SU-DHL-6 (cell line): ENCODE measurements around the gene CPNE1.
A peak's percentile ranks its signal among the peaks of the same experiment; 100 is the strongest.

Experiments
- H2AFZ ChIP-seq: fragments of 200-600 bp; sonication (generic); 2 replicates; pipeline ENCODE4 v1.6.1; 2014; ENCODE audit warnings: low read depth, mild to moderate bottlenecking, moderate library complexity, mixed read lengths, antibody characterized with exemption, low read length; ENCODE audit not compliant: severe bottlenecking
- H3F3A ChIP-seq: fragments of 200-600 bp; shearing (Covaris generic); 2 replicates; pipeline ENCODE4 v1.6.0; 2016; ENCODE audit warnings: antibody characterized with exemption, mild to moderate bottlenecking; ENCODE audit not compliant: insufficient read depth
- H3K27ac ChIP-seq: fragments of 200-600 bp; sonication (generic); 2 replicates; pipeline ENCODE4 v1.5.1; 2016; ENCODE audit warnings: low read depth, mild to moderate bottlenecking, low read length, moderate library complexity, mixed read lengths
- H3K27me3 ChIP-seq: fragments of 200-600 bp; sonication (generic), shearing (Covaris generic); 2 replicates; pipeline ENCODE4 v1.6.0; 2014; ENCODE audit warnings: mild to moderate bottlenecking, low read length
- H3K36me3 ChIP-seq: fragments of 200-600 bp; sonication (generic); 2 replicates; pipeline ENCODE4 v1.6.1; 2014; ENCODE audit warnings: mild to moderate bottlenecking, low read length, mixed read lengths
- H3K4me2 ChIP-seq: fragments of 300-600, 200-600 bp; shearing (Covaris generic), sonication (generic); 2 replicates; pipeline ENCODE4 v1.6.0; 2014; ENCODE audit warnings: low read length, low read depth, mild to moderate bottlenecking; ENCODE audit not compliant: poor library complexity, severe bottlenecking
- H3K4me3 ChIP-seq: fragments of 200-600 bp; sonication (generic); 2 replicates; pipeline ENCODE4 v1.5.1; 2014; ENCODE audit warnings: antibody characterized with exemption, low read length, mild to moderate bottlenecking, mixed read lengths; ENCODE audit not compliant: insufficient read depth, poor library complexity, severe bottlenecking
- H3K79me2 ChIP-seq: fragments of 200-600 bp; sonication (generic); 2 replicates; pipeline ENCODE4 v1.6.1; 2014; ENCODE audit warnings: mild to moderate bottlenecking, low read length, moderate library complexity; ENCODE audit not compliant: insufficient read depth
- H3K9ac ChIP-seq: fragments of 200-600 bp; sonication (generic); 2 replicates; pipeline ENCODE4 v1.7.0; 2014; ENCODE audit warnings: mild to moderate bottlenecking, low read length
- H3K9me2 ChIP-seq: fragments of 200-600 bp; sonication (generic); replicated peaks from 2 replicates; pipeline ENCODE4 v1.6.1; 2014; ENCODE audit warnings: low read length; ENCODE audit not compliant: insufficient read depth
- H3K9me3 ChIP-seq: fragments of 200-600 bp; sonication (generic); 2 replicates; pipeline ENCODE4 v1.6.1; 2014; ENCODE audit warnings: low read length, mixed read lengths; ENCODE audit not compliant: insufficient read depth
- H4K20me1 ChIP-seq: fragments of 200-600 bp; sonication (generic); 2 replicates; pipeline ENCODE4 v1.6.1; 2014; ENCODE audit warnings: low read depth, mild to moderate bottlenecking, antibody characterized with exemption, low read length, moderate library complexity, mixed read lengths
- EZH2phosphoT487 ChIP-seq: fragments of 200-600 bp; sonication (generic), shearing (Covaris generic); conservative IDR thresholded peaks from 2 replicates; pipeline ENCODE4 v1.6.1; 2018; ENCODE audit warnings: mild to moderate bottlenecking, antibody characterized with exemption, low read length, moderate library complexity, mixed read lengths
- TF ChIP-seq, protein P1 (sequence below): fragments of 200-600 bp; sonication (generic); IDR thresholded peaks from one replicate; pipeline ENCODE4 v1.5.1; 2017; ENCODE audit warnings: antibody characterized with exemption, mild to moderate bottlenecking, low read length, moderate library complexity; ENCODE audit not compliant: insufficient read depth, poor library complexity, severe bottlenecking

Gene CPNE1

GRCh38 chr20:35621560-35621946, 43.1 kb downstream of the CPNE1 start:
- Histone ChIP-seq H3K4me2 (no peak overlapping the region), H3K36me3 (no peaks in the 10 kb centered on the region), H3K27me3 (no peaks in the 10 kb centered on the region), H3K79me2 (no peaks in the 10 kb centered on the region), H3K9me3 (no peaks in the 10 kb centered on the region), H3F3A (no peaks in the 10 kb centered on the region), H3K4me3 (no peak overlapping the region), H3K9me2 (no peaks in the 10 kb centered on the region), H3K9ac (no peak overlapping the region), H4K20me1 (no peaks in the 10 kb centered on the region), H3K27ac (no peak overlapping the region), H2AFZ (no peak overlapping the region)
- no peak for TF ChIP-seq EZH2phosphoT487
- TF ChIP-seq, protein P1, sequence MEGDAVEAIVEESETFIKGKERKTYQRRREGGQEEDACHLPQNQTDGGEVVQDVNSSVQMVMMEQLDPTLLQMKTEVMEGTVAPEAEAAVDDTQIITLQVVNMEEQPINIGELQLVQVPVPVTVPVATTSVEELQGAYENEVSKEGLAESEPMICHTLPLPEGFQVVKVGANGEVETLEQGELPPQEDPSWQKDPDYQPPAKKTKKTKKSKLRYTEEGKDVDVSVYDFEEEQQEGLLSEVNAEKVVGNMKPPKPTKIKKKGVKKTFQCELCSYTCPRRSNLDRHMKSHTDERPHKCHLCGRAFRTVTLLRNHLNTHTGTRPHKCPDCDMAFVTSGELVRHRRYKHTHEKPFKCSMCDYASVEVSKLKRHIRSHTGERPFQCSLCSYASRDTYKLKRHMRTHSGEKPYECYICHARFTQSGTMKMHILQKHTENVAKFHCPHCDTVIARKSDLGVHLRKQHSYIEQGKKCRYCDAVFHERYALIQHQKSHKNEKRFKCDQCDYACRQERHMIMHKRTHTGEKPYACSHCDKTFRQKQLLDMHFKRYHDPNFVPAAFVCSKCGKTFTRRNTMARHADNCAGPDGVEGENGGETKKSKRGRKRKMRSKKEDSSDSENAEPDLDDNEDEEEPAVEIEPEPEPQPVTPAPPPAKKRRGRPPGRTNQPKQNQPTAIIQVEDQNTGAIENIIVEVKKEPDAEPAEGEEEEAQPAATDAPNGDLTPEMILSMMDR = no peak

DNA sequence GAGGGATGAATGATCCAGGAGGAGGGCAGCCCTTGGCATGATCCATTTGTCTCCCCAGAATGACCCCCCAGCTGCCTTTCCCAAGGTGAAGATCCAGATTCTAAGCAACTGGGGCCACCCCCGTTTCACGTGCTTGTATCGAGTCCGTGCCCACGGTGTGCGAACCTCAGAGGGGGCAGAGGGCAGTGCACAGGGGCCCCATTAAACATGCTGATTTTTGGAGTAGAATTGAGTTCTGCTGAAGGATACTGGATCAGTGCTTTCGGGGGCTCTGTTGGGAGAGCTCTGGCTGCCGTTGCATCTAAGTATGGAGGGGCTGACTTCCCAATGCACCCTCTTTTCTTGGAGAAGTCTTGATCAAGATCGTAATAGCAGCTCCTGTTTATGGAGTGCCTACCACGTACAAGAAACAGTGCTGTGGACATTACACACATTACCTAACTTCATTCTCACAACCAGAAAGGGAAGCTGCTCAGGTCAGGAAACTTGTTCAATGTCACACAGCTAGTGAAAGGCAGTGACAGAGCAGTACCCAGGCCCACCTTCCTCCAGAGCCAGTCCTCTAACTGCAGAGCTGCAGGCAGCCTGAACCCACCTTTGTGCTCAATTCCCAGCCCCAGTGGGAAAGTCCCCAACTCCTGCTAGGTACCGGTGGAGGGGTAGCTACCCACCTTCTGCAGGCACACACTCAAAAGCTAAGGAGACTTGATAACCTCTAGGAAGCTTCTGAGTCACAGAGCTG, 43.7 kb downstream of the CPNE1 start:
- Histone ChIP-seq H3K4me2 (no peak overlapping the region), H3K27ac (no peak overlapping the region), H3K4me3 (no peak overlapping the region), H3K79me2 (no peaks in the 10 kb centered on the region), H3K9ac (no peak overlapping the region), H3K9me2 (no peaks in the 10 kb centered on the region), H3K9me3 (no peaks in the 10 kb centered on the region), H3F3A (no peaks in the 10 kb centered on the region), H3K36me3 (no peaks in the 10 kb centered on the region), H2AFZ (no peak overlapping the region), H4K20me1 (no peaks in the 10 kb centered on the region), H3K27me3 (no peaks in the 10 kb centered on the region)
- TF ChIP-seq EZH2phosphoT487 = no peak
- TF ChIP-seq, protein P1 = no peak

DNA sequence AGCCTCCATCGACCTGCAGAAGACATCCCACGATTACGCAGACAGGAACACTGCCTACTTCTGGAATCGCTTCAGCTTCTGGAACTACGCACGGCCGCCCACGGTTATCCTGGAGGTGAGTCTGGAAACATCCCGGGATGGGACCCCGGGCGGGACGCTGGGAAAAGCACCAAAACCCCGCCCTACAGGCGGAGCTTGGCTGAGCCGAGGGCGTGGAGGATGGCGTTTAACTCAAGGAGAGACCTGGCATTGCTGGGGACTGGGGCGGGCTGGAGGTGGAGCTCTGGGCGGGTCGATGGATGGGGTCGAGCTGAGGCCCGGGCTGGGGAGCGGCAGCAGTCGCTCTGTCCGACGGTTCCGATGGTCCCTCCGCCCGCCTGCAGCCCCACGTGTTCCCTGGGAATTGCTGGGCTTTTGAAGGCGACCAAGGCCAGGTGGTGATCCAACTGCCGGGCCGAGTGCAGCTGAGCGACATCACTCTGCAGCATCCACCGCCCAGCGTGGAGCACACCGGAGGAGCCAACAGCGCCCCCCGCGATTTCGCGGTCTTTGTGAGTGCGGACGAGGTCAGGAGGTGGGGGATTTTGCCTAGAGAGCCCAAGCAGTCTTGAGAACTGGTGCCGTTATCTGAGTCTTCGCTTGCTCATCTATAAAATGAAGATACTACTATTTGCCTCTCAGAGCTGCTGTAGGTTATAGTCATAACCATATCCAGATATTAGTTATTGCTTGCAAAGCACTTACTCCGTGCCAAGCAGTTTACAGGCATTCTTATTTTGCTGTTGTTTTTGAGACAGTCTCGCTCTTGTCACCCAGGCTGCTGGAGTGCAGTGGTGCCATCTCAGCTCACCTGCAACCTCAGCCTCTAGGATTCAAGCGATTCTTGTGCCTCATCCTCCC, 45.3 kb downstream of the CPNE1 start:
- H3K27me3 ChIP-seq = no peaks in the 10 kb centered on the region
- H4K20me1 ChIP-seq = no peaks in the 10 kb centered on the region
- peak overlapping the region; percentile 57 for H3K4me3 ChIP-seq
- H3K9ac ChIP-seq = peak overlapping the region; percentile 47; the same call in 1 of the 2 replicates
- H3K79me2 ChIP-seq = no peaks in the 10 kb centered on the region
- TF ChIP-seq EZH2phosphoT487 = no peak
- TF ChIP-seq, protein P1 = peak; percentile 74
- H3K27ac ChIP-seq = no peak overlapping the region
- H3K9me3 ChIP-seq = no peaks in the 10 kb centered on the region
- no peaks in the 10 kb centered on the region for H3K36me3 ChIP-seq
- H2AFZ ChIP-seq = peak overlapping the region; percentile 60
- no peaks in the 10 kb centered on the region for H3K9me2 ChIP-seq
- peak overlapping the region; percentile 76 for H3K4me2 ChIP-seq
- no peaks in the 10 kb centered on the region for H3F3A ChIP-seq
